Spleen (tissue), 13 donors: ENCODE results near the gene KRTAP24-1. TPM values are rescaled to one million over a fixed set of nuclear protein-coding genes. Genes with fewer than 3 reads are reported as not detected.

Source experiments
- DNase-seq: peaks from one replicate; pipeline ENCODE4 v3.0.0-alpha.2; 2020
- H3K27ac ChIP-seq, 8 donors: fragments of 200-600 bp; sonication (generic) in 7 of 8; 1 replicate in 4 of 8; 2 replicates in 4 of 8; pipeline versions ENCODE4 v1.5.0 to v1.8.0; 2016 to 2021; ENCODE audit warnings: inconsistent platforms in 4 of 8, mild to moderate bottlenecking in 4 of 8, moderate library complexity in 1 of 8
- H3K27me3 ChIP-seq, 7 donors: fragments of 200-600 bp; sonication (generic) in 6 of 7; replicated peaks in 1 of 7; 1 replicate in 4 of 7; 2 replicates in 3 of 7; pipeline versions ENCODE4 v1.5.0 to v1.8.0; 2016 to 2021; ENCODE audit warnings: inconsistent platforms in 3 of 7, mild to moderate bottlenecking in 1 of 7
- H3K36me3 ChIP-seq, 6 donors: fragments of 200-600 bp; sonication (generic) in 5 of 6; 1 replicate in 4 of 6; 2 replicates in 2 of 6; pipeline versions ENCODE4 v1.5.0 to v1.8.0; 2016 to 2021; ENCODE audit warnings: inconsistent platforms in 2 of 6
- H3K4me1 ChIP-seq, 6 donors: fragments of 200-600 bp; sonication (generic) in 5 of 6; 1 replicate in 3 of 6; 2 replicates in 3 of 6; pipeline versions ENCODE4 v1.5.0 to v1.8.0; 2016 to 2021; ENCODE audit warnings: inconsistent platforms in 3 of 6
- H3K4me3 ChIP-seq, 8 donors: fragments of 200-600 bp; sonication (generic) in 7 of 8; 1 replicate in 4 of 8; 2 replicates in 4 of 8; pipeline versions ENCODE4 v1.5.0 to v1.8.0; 2016 to 2021; ENCODE audit warnings: inconsistent platforms in 4 of 8, mild to moderate bottlenecking in 4 of 8, moderate library complexity in 2 of 8
- H3K9me3 ChIP-seq, 8 donors: fragments of 200-600 bp; sonication (generic) in 7 of 8; 1 replicate in 4 of 8; 2 replicates in 4 of 8; pipeline versions ENCODE4 v1.5.0 to v1.8.0; 2016 to 2021; ENCODE audit warnings: inconsistent platforms in 4 of 8
- CTCF ChIP-seq, 11 experiments: fragments of 200-600 bp in 7 of 11; fragments of 450-650 bp in 4 of 11; sonication (generic) in 4 of 11; IDR thresholded peaks in 8 of 11; conservative IDR thresholded peaks in 3 of 11; 1 replicate in 7 of 11; 2 replicates in 4 of 11; pipeline versions ENCODE4 v1.4.0 to v1.8.0; 2016 to 2021; ENCODE audit warnings: antibody characterized with exemption in 11 of 11, inconsistent platforms in 4 of 11, mild to moderate bottlenecking in 1 of 11
- POLR2A ChIP-seq, 3 donors: fragments of 450-650 bp; IDR thresholded peaks; one replicate each; pipeline ENCODE4 v1.5.1; 2017; ENCODE audit warnings: antibody characterized with exemption in 3 of 3, mild to moderate bottlenecking in 1 of 3
- POLR2AphosphoS5 ChIP-seq, 3 donors: sonication (generic); formaldehyde crosslinking; IDR thresholded peaks; one replicate each; pipeline ENCODE4 v1.5.1; 2017; ENCODE audit warnings: antibody characterized with exemption in 3 of 3
- WGBS, 5 donors: extraction: QIAGEN DNeasy Blood & Tissue Kit in 3 of 5; methylation state at CpG; one replicate each; pipeline versions ENCODE4 v1.1.5 to v1.1.7; 2013 to 2018; 5-methylcytosine and 5-hydroxymethylcytosine counted together
- intact Hi-C: fragments of 100-400 bp; cut with DNase I; formaldehyde crosslinking; loops from one replicate; pipeline ENCODE4 v1.15.0; 2023; ENCODE audit warnings: low total_unique reads
- long read RNA-seq, 2 donors: transcript quantifications; one replicate each; lab custom pipeline, GENCODE V29; 2026
- polyA plus RNA-seq, 3 donors: library from polyadenylated mRNA; stranded (reverse); fragments of 200-250 nt; gene quantifications; one replicate each; pipeline ENCODE4 v1.2.1, GENCODE V29; 2013
- total RNA-seq, 7 donors: library from RNA; depleted of rRNA in 3 of 7; stranded (reverse); fragments of >200 nt in 3 of 7; fragmentation: NEBNext Ultra II Directional in 4 of 7; extraction: Animal tissue kit (Norgen Biotek cat#: 25700) in 4 of 7; gene quantifications; one replicate each; pipeline versions ENCODE4 v1.1.0 to v1.2.1, GENCODE V29; 2016 to 2021
- donor health status: healthy with polysubstance abuse.
- donor health status: DM: no; HTN: no; CAD: no; lungs with moderate emphysema.
- donor health status: DM: no; HTN: no; CAD: no.
- donor health status: Bipolar disorder and iron deficiency.
- donor health status: healthy.
- donor health status: DM: no; HTN: no; CAD: no.
- donor health status: DM: yes; HTN: yes; CAD: no.

Gene KRTAP24-1
- total RNA-seq, result not detected
- polyA plus RNA-seq, result not detected
- long read RNA-seq, donor 1, result 0 reads
- long read RNA-seq, donor 2, result 0 reads

DNA sequence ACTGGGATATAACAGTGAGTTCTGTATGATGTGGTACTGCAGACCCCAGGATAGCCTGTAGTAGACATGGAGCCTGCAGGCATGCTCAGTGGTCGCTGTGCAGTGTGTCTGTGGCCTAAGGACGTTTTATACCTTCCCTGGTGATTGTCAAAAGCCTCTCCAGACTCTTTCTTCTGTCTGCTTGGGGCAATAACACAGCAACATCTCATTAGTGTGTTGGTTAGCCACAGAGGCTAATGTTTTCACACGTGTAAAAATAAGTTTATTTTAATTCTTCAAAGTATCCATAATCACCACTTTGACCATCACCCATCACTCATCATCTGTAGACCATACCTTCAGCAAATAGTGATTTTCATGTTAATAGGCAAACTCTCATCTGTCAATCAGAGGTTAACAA, at the start of gene KRTAP24-1:
Gene KRTAP24-1 (minus strand): TSS at position 101 of the 400 bp plus-strand sequence. CDS start 18 bp downstream, at position 83.
- H3K36me3 ChIP-seq, result no peaks in the 10 kb centered on the region
- no peaks in the 10 kb centered on the region for H3K27me3 ChIP-seq
- peaks cover 0 to 6% (median 0%) of the 10 kb centered on the region in 8 donors for H3K9me3 ChIP-seq
- H3K27ac ChIP-seq, result no peak within 1 kb of the TSS
- no peaks in the 10 kb centered on the region for H3K4me1 ChIP-seq
- H3K4me3 ChIP-seq, result no peak within 1 kb of the TSS
- no peak for DNase-seq
- intact Hi-C loops, result no loop called here
- 40 to 53% (median 49%) methylated on average over 3 of the region's 3 CpGs for WGBS, 5 donors
- TF ChIP-seq CTCF (IDR thresholded peaks at IDR 0.05 in 8 of 11, conservative IDR thresholded peaks at IDR 0.05 in 3 of 11) (no peak), POLR2A (IDR thresholded peaks at IDR 0.05) (no peak), POLR2AphosphoS5 (IDR thresholded peaks at IDR 0.05) (no peak)

DNA sequence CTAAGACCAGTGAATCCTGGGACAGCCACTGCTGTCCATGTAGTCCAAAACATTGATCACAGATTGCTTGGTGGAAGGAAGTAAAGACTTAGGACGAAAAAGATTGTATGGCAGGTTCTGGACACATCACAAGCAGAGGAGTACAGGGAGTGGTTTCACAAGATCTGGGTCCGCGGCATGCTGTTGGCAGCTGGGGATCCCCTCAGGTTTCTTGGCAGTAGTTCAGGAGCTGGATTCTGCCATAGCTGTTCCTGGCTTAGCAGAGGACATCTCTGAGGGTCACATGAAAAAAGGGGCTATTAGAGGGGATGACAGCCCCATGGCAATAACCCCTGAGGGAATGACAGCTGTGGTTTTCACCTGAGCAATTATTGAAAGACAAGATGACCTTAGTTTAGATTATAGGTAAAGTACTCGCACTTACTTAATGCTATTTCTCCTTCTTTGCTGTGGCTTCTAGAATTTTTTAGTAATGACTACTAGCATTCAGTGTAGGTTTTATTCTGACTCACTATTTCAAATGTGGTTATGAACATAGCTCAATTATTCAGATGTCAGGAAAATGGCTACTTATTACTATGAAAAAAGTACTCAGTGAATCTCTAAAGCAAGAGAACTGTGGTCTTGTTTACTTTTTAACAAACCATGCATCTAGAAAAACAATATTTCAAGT, 46.6 kb upstream of the KRTAP24-1 start:
- intact Hi-C loops, result no loop called here
- H3K27me3 ChIP-seq, result no peaks in the 10 kb centered on the region
- H3K4me3 ChIP-seq, result no peak overlapping the region
- H3K9me3 ChIP-seq, result peaks cover 0 to 27% (median 19%) of the 10 kb centered on the region in 8 donors
- no peak for DNase-seq
- H3K4me1 ChIP-seq, result no peaks in the 10 kb centered on the region
- no peaks in the 10 kb centered on the region for H3K36me3 ChIP-seq
- no peak overlapping the region for H3K27ac ChIP-seq
- TF ChIP-seq POLR2A (IDR thresholded peaks at IDR 0.05) (no peak), POLR2AphosphoS5 (IDR thresholded peaks at IDR 0.05) (no peak), CTCF (IDR thresholded peaks at IDR 0.05 in 8 of 11, conservative IDR thresholded peaks at IDR 0.05 in 3 of 11) (no peak)
- 72 to 88% (median 77%) methylated on average over 4 of the region's 4 CpGs for WGBS, 5 donors

DNA sequence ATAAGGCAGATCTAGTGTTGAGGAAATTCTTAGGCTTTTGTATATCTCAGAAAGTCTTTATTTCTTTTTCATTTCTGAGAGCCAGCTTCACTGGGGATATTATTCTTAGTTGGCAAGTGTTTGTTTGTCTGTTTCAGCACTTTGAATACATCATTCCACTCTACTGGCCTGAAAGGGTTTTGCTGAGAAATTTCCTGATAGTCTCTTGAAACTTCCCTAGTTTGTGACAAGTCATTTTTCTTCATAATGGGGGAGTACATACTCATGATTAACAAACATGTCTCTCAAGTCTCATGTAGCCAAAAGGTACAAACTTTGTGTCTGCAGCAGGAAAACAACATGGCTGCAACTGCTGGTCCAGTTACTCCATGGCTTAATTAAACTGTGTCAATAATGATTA, 43.6 kb upstream of the KRTAP24-1 start:
- intact Hi-C loops, result no loop called here
- no peak for DNase-seq
- Histone ChIP-seq H3K4me3 (no peak overlapping the region), H3K27ac (no peak overlapping the region), H3K9me3 (peaks cover 0 to 27% (median 19%) of the 10 kb centered on the region in 8 donors), H3K4me1 (no peaks in the 10 kb centered on the region), H3K36me3 (no peaks in the 10 kb centered on the region), H3K27me3 (no peaks in the 10 kb centered on the region)
- TF ChIP-seq POLR2AphosphoS5 (IDR thresholded peaks at IDR 0.05) (no peak), POLR2A (IDR thresholded peaks at IDR 0.05) (no peak), CTCF (IDR thresholded peaks at IDR 0.05 in 8 of 11, conservative IDR thresholded peaks at IDR 0.05 in 3 of 11) (no peak)

DNA sequence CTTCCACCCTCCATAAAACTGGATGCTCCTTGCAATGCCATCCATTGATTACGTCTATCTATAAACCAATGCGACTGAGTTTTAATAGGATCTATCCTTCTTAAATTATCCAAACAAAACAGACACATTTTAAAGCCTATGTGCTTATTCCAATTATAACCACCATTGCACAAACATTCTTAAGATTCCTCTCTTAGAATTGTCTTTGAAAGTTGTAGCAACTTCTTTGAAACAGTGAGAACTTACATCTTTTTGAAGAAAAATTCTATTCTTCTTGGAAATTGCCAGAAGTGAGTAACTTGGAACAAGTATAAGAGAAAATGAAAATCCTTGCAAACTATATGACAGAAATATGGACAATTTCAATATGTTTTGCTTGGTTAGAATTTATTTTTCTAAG, 37.5 kb upstream of the KRTAP24-1 start, which contains the start of gene KRTAP26-1:
Gene KRTAP26-1 (minus strand): TSS at position 101 of the 400 bp plus-strand sequence. CDS start 280 bp downstream, outside the sequence.
- 85 to 94% (median 92%) methylated on average over 2 of the region's 2 CpGs for WGBS, 5 donors
- DNase-seq, result no peak
- H3K36me3 ChIP-seq, result no peaks in the 10 kb centered on the region
- no peak within 1 kb of the TSS for H3K27ac ChIP-seq
- no peaks in the 10 kb centered on the region for H3K27me3 ChIP-seq
- H3K9me3 ChIP-seq, result peaks cover 0 to 5% (median 0%) of the 10 kb centered on the region in 8 donors
- TF ChIP-seq POLR2AphosphoS5 (IDR thresholded peaks at IDR 0.05) (no peak), POLR2A (IDR thresholded peaks at IDR 0.05) (no peak)
- intact Hi-C loops, result no loop called here
- no peak within 1 kb of the TSS for H3K4me3 ChIP-seq
- H3K4me1 ChIP-seq, result no peaks in the 10 kb centered on the region
